IMR-90 (cell line): ENCODE results near the gene HAX1. TPM values are rescaled to one million over a fixed set of nuclear protein-coding genes. Genes with fewer than 3 reads are reported as not detected.

Experiments
- ATAC-seq: fragments of 200-7000 bp; cut with Tn5 transposase; 2 replicates; pipeline ENCODE4 v1.9.1; 2020; ENCODE audit warnings: low read depth, mild to moderate bottlenecking, moderate library complexity
- BruUV-seq: library from RNA; stranded (reverse); fragments of 400-500 nt; replicated peaks from 2 replicates; lab custom pipeline; 2021; lab: Mats Ljungman, UMichigan
- CTCF ChIA-PET: fragments of 300-600 bp; formaldehyde crosslinking; extraction: SDS; loops from one replicate; lab custom pipeline; 2021; ENCODE audit warnings: antibody characterized with exemption; lab: Yijun Ruan, JAX
- POLR2A ChIA-PET: fragments of 300-600 bp; sonication (Branson Sonifier 250); formaldehyde crosslinking; loops from one replicate; lab custom pipeline; 2022; ENCODE audit warnings: antibody characterized with exemption; ENCODE audit not compliant: unreplicated experiment; lab: Charles Lee
- DNase-seq: peaks from one replicate; pipeline ENCODE4 v3.0.0; 2013
- H2AFZ ChIP-seq: replicated peaks from 2 replicates; pipeline ENCODE3; 2013; ENCODE audit warnings: low read length, mild to moderate bottlenecking; ENCODE audit not compliant: poor library complexity
- H2AK5ac ChIP-seq: 2 replicates; pipeline ENCODE4 v1.6.1; 2013; ENCODE audit warnings: low read depth, low read length, inconsistent platforms
- H2AK9ac ChIP-seq: replicated peaks from 2 replicates; pipeline ENCODE3; 2013; ENCODE audit warnings: mild to moderate bottlenecking, low read depth, low read length, moderate library complexity; ENCODE audit not compliant: poor library complexity
- H2BK120ac ChIP-seq: 2 replicates; pipeline ENCODE4 v1.6.1; 2013; ENCODE audit warnings: low read depth, low read length, inconsistent platforms
- H2BK15ac ChIP-seq: 3 replicates; pipeline ENCODE4 v1.6.1; 2013; ENCODE audit warnings: low read depth, low read length, inconsistent platforms
- H2BK20ac ChIP-seq: 2 replicates; pipeline ENCODE4 v1.6.1; 2013; ENCODE audit warnings: low read depth, mild to moderate bottlenecking, inconsistent platforms, low read length, moderate library complexity
- H2BK5ac ChIP-seq: 2 replicates; pipeline ENCODE4 v1.6.1; 2013; ENCODE audit warnings: mild to moderate bottlenecking, low read depth, low read length, inconsistent platforms; ENCODE audit not compliant: poor library complexity, severe bottlenecking
- H3K14ac ChIP-seq: replicated peaks from 2 replicates; pipeline ENCODE4 v1.6.1; 2013; ENCODE audit warnings: low read depth, low read length, inconsistent platforms
- H3K18ac ChIP-seq: 2 replicates; pipeline ENCODE4 v1.6.1; 2013; ENCODE audit warnings: low read depth, low read length, control low read depth
- H3K23ac ChIP-seq: 2 replicates; pipeline ENCODE4 v1.6.1; 2013; ENCODE audit warnings: low read depth, low read length, inconsistent platforms
- H3K27ac ChIP-seq: 2 replicates; pipeline ENCODE4 v1.5.1; 2013; ENCODE audit warnings: mild to moderate bottlenecking, control low read depth, low read length; ENCODE audit not compliant: insufficient read depth
- H3K27me3 ChIP-seq: 2 replicates; pipeline ENCODE4 v1.6.1; 2013; ENCODE audit warnings: low read length; ENCODE audit not compliant: control insufficient read depth, insufficient read depth
- H3K36me3 ChIP-seq: 2 replicates; pipeline ENCODE4 v1.6.1; 2013; ENCODE audit warnings: low read length, mixed read lengths; ENCODE audit not compliant: control insufficient read depth, insufficient read depth
- H3K4ac ChIP-seq: 2 replicates; pipeline ENCODE4 v1.6.1; 2013; ENCODE audit warnings: low read depth, low read length, inconsistent platforms
- H3K4me1 ChIP-seq: 2 replicates; pipeline ENCODE4 v1.6.1; 2013; ENCODE audit warnings: low read length, mixed read lengths; ENCODE audit not compliant: control insufficient read depth, insufficient read depth
- H3K4me2 ChIP-seq: 2 replicates; pipeline ENCODE4 v1.6.1; 2013; ENCODE audit warnings: low read depth, mild to moderate bottlenecking, control low read depth, low read length, moderate library complexity
- H3K4me3 ChIP-seq: 2 replicates; pipeline ENCODE4 v1.5.1; 2013; ENCODE audit warnings: low read depth, mild to moderate bottlenecking, control low read depth, low read length, moderate library complexity; ENCODE audit not compliant: insufficient read depth
- H3K56ac ChIP-seq: 2 replicates; pipeline ENCODE4 v1.6.1; 2013; ENCODE audit warnings: low read length, inconsistent platforms; ENCODE audit not compliant: insufficient read depth; ENCODE audit errors: extremely low read depth
- H3K79me1 ChIP-seq, 2 experiments: 2 replicates each; pipeline ENCODE4 v1.6.1; 2013; ENCODE audit warnings: low read length in 2 of 2, inconsistent platforms in 1 of 2, low read depth in 1 of 2
- H3K9ac ChIP-seq: 2 replicates; pipeline ENCODE4 v1.6.1; 2013; ENCODE audit warnings: low read depth, low read length, control low read depth
- H3K9me1 ChIP-seq: 2 replicates; pipeline ENCODE4 v1.6.1; 2013; ENCODE audit warnings: low read length, inconsistent platforms; ENCODE audit not compliant: insufficient read depth
- H3K9me3 ChIP-seq: 2 replicates; pipeline ENCODE4 v1.6.1; 2013; ENCODE audit warnings: low read length; ENCODE audit not compliant: control insufficient read depth, insufficient read depth
- H4K20me1 ChIP-seq: 2 replicates; pipeline ENCODE4 v1.6.1; 2013; ENCODE audit warnings: low read length, inconsistent platforms; ENCODE audit not compliant: insufficient read depth
- H4K5ac ChIP-seq: 2 replicates; pipeline ENCODE4 v1.6.1; 2013; ENCODE audit warnings: mild to moderate bottlenecking, low read depth, low read length, control low read depth
- H4K8ac ChIP-seq, 2 experiments: 2 replicates each; pipeline ENCODE4 v1.6.1; 2013; ENCODE audit warnings: low read depth in 2 of 2, low read length in 2 of 2, control low read depth in 1 of 2, inconsistent platforms in 1 of 2
- H4K91ac ChIP-seq: 2 replicates; pipeline ENCODE4 v1.6.1; 2013; ENCODE audit warnings: low read depth, low read length, inconsistent platforms; ENCODE audit not compliant: insufficient read depth
- CHD1 ChIP-seq: IDR thresholded peaks from 2 replicates; pipeline ENCODE4 v1.6.1; 2012; ENCODE audit warnings: low read depth, low read length, improper control_type of control experiment
- MAFK ChIP-seq: IDR thresholded peaks from 2 replicates; pipeline ENCODE4 v1.6.1; 2012; ENCODE audit warnings: low read depth, low read length, improper control_type of control experiment
- MXI1 ChIP-seq: IDR thresholded peaks from 2 replicates; pipeline ENCODE4 v1.6.1; 2012; ENCODE audit warnings: low read depth, mild to moderate bottlenecking, low read length, moderate library complexity, borderline replicate concordance
- NFE2L2 ChIP-seq: fragments of 150-350 bp; IDR thresholded peaks from 2 replicates; pipeline ENCODE4 v1.6.1; 2016; ENCODE audit warnings: low read depth, mild to moderate bottlenecking, low read length
- RAD21 ChIP-seq: IDR thresholded peaks from 2 replicates; pipeline ENCODE4 v1.6.1; 2012; ENCODE audit warnings: low read length, improper control_type of control experiment
- RCOR1 ChIP-seq: IDR thresholded peaks from 2 replicates; pipeline ENCODE4 v1.6.1; 2012; ENCODE audit warnings: mild to moderate bottlenecking, low read length, improper control_type of control experiment; ENCODE audit not compliant: insufficient replicate concordance
- RFX5 ChIP-seq: IDR thresholded peaks from 2 replicates; pipeline ENCODE4 v1.8.0; 2012; ENCODE audit warnings: low read depth, mild to moderate bottlenecking, low read length, moderate library complexity
- WGBS, 2 experiments: methylation state at CpG; one replicate each; pipeline versions ENCODE4 v1.1.5 to v1.1.7; 2013; ENCODE audit warnings: missing lambda C conversion rate in 2 of 2; ENCODE audit not compliant: insufficient read length in 1 of 2; ENCODE audit errors: extremely low coverage in 2 of 2; 5-methylcytosine and 5-hydroxymethylcytosine counted together
- dilution Hi-C: fragments of 300-500 bp; cut with HindIII; formaldehyde crosslinking; loops from one replicate; pipeline ENCODE4 v1.14.3; 2018; ENCODE audit warnings: low sequenced_read_pairs; ENCODE audit not compliant: unreplicated experiment
- in situ Hi-C: fragments of 300-500 bp; cut with MboI; formaldehyde crosslinking; loops from 3 replicates; pipeline ENCODE4 v1.14.3; 2019; ENCODE audit warnings: low sequenced_read_pairs, inconsistent platforms, mixed read lengths
- intact Hi-C: fragments of 100-400 bp; cut with micrococcal nuclease; formaldehyde crosslinking; loops from 2 replicates; pipeline ENCODE4 v1.10.0; 2022
- polyA plus RNA-seq, 3 experiments: library from polyadenylated mRNA; depleted of rRNA; stranded (reverse); fragments of >200 nt; gene quantifications; 2 replicates each; pipeline ENCODE4 v1.2.3, GENCODE V29; 2012; ENCODE audit warnings: low replicate concordance in 1 of 3
- total RNA-seq: library from RNA; depleted of rRNA; stranded (reverse); fragments of >200 nt; gene quantifications from 2 replicates; pipeline ENCODE4 v1.2.3, GENCODE V29; 2012
- TF ChIP-seq, protein P1 (sequence below): conservative IDR thresholded peaks from 2 replicates; pipeline ENCODE4 v1.5.1; 2012; ENCODE audit warnings: mild to moderate bottlenecking, low read depth, low read length, improper control_type of control experiment
- TF ChIP-seq, protein P2 (sequence below): fragments of 150-350 bp; IDR thresholded peaks from 2 replicates; pipeline ENCODE4 v1.6.1; 2016; ENCODE audit warnings: low read depth, mild to moderate bottlenecking, low read length, moderate library complexity, borderline replicate concordance

Gene HAX1
- total and polyA plus RNA-seq, 2 of the 4 experiments (the other 2 are of a cell fraction) = 117 to 146 TPM

DNA sequence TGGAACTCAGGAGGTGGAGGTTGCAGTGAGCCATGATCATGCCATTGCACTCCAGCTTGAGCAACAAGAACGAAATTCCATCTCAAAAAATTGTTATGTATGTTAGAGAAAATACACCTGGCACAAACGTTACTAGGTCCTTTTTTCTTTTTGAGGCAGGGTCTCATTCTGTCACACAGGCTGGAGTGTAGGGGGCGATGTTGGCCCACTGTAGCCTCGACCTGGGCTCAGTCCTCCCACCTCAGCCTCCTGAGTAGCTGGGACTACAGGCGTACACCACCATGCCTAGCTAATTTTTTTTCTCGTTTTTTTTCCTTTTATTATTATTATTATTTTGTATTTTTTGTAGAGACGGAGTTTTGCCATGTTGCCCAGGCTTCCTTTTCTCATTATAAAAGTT, 4.4 kb downstream of the HAX1 start:
- H2AK9ac ChIP-seq = no peak overlapping the region
- DNase-seq (no peak), ATAC-seq (no peak)
- no peak overlapping the region for H3K4ac ChIP-seq
- H3K27me3 ChIP-seq = no peaks in the 10 kb centered on the region
- H3K9me1 ChIP-seq = peaks cover 5% of the 10 kb centered on the region; the same call in 1 of the 2 replicates
- H2BK15ac ChIP-seq = no peak overlapping the region
- no TSS peak for BruUV-seq
- TF ChIP-seq MXI1 (no peak), NFE2L2 (no peak), RCOR1 (no peak), RAD21 (no peak), MAFK (no peak), RFX5 (no peak), CHD1 (no peak)
- TF ChIP-seq, protein P1, sequence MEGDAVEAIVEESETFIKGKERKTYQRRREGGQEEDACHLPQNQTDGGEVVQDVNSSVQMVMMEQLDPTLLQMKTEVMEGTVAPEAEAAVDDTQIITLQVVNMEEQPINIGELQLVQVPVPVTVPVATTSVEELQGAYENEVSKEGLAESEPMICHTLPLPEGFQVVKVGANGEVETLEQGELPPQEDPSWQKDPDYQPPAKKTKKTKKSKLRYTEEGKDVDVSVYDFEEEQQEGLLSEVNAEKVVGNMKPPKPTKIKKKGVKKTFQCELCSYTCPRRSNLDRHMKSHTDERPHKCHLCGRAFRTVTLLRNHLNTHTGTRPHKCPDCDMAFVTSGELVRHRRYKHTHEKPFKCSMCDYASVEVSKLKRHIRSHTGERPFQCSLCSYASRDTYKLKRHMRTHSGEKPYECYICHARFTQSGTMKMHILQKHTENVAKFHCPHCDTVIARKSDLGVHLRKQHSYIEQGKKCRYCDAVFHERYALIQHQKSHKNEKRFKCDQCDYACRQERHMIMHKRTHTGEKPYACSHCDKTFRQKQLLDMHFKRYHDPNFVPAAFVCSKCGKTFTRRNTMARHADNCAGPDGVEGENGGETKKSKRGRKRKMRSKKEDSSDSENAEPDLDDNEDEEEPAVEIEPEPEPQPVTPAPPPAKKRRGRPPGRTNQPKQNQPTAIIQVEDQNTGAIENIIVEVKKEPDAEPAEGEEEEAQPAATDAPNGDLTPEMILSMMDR = 0 out of 2 replicates have a peak, but pooled peaks have one; percentile 3
- TF ChIP-seq, protein P2, sequence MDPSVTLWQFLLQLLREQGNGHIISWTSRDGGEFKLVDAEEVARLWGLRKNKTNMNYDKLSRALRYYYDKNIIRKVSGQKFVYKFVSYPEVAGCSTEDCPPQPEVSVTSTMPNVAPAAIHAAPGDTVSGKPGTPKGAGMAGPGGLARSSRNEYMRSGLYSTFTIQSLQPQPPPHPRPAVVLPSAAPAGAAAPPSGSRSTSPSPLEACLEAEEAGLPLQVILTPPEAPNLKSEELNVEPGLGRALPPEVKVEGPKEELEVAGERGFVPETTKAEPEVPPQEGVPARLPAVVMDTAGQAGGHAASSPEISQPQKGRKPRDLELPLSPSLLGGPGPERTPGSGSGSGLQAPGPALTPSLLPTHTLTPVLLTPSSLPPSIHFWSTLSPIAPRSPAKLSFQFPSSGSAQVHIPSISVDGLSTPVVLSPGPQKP = no peak
- intact Hi-C loops (loop anchor here (10.0 kb wide), 1 partner anchor 168 kb away; no protein-coding TSS in a partner anchor), dilution Hi-C loops (no loop called here), in situ Hi-C loops (no loop called here)
- no peak overlapping the region for H3K56ac ChIP-seq
- H2BK5ac ChIP-seq = no peak overlapping the region
- no peaks in the 10 kb centered on the region for H4K20me1 ChIP-seq
- H3K18ac ChIP-seq = no peak overlapping the region
- no peak overlapping the region for H4K91ac ChIP-seq
- H4K5ac ChIP-seq = no peak overlapping the region
- no peak overlapping the region for H3K4me2 ChIP-seq
- H2BK20ac ChIP-seq = no peak overlapping the region
- no peak overlapping the region for H2AK5ac ChIP-seq
- no peak overlapping the region for H4K8ac ChIP-seq
- no peak overlapping the region for H2BK120ac ChIP-seq
- H3K9ac ChIP-seq = no peak overlapping the region
- H3K36me3 ChIP-seq = peaks cover 10% of the 10 kb centered on the region
- no peak overlapping the region for H3K23ac ChIP-seq
- no CpG with 5 or more reads among the region's 7 CpGs for WGBS, 2 experiments
- H3K4me1 ChIP-seq = peaks cover 4% of the 10 kb centered on the region; the same call in 1 of the 2 replicates
- CTCF ChIA-PET = interaction anchor here (1.1 kb wide), 1 partner anchor 58 kb away, joined by 3 read pairs; no protein-coding TSS in a partner anchor
- H3K27ac ChIP-seq = no peak overlapping the region
- H3K79me1 ChIP-seq = peaks cover 12 to 13% of the 10 kb centered on the region in 2 experiments
- POLR2A ChIA-PET = no interaction called here
- no peak overlapping the region for H2AFZ ChIP-seq
- H3K4me3 ChIP-seq = no peak overlapping the region
- no peaks in the 10 kb centered on the region for H3K9me3 ChIP-seq
- H3K14ac ChIP-seq = no peak overlapping the region
